ENCODE results near the gene PLXDC2.

DNA sequence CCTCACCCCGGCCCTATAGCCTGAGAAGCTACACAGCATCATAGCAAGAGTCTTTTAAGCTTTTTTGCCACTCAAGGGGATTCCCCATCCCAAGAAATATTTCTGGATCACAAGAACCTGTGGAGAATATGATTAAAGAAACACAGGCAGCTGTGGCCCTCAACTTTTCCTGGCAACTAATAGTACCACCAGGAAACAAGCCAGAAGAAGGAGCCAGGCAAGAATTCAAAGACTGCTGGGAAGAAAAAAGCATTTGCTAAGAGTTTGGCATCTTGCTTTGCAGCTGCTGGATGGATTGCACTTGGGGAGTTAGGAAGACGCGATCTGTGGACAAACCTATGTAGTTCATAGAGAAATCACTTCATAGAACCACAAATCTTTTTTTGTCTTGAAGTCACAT, 437.8 kb downstream of the PLXDC2 start:
- no peak for TF ChIP-seq SMC3 (IDR thresholded peaks at IDR 0.05; ENCODE audit: low read depth, low read length)
- TF ChIP-seq CTCF (IDR thresholded peaks at IDR 0.05), result no peak
- no peak for TF ChIP-seq MAX (IDR thresholded peaks at IDR 0.05; ENCODE audit: low read depth)
- no peak for TF ChIP-seq TAF1 (IDR thresholded peaks at IDR 0.05; ENCODE audit: borderline replicate concordance, low read depth, low read length)
- no peak for TF ChIP-seq TEAD4 (IDR thresholded peaks at IDR 0.05; ENCODE audit: borderline replicate concordance, insufficient read depth)
- no peak for TF ChIP-seq JUND (IDR thresholded peaks at IDR 0.05)
- TF ChIP-seq NFIC (IDR thresholded peaks at IDR 0.05; ENCODE audit: borderline replicate concordance), result no peak
- TF ChIP-seq POLR2AphosphoS5 (IDR thresholded peaks at IDR 0.05; ENCODE audit: low read depth, low read length), result no peak
- no peak for TF ChIP-seq REST (IDR thresholded peaks at IDR 0.05; ENCODE audit: low read depth, low read length)
- no peak for TF ChIP-seq RXRA (IDR thresholded peaks at IDR 0.05; ENCODE audit: borderline replicate concordance, low read depth)

Data from SK-N-SH (cell line).